Fibroblast of the aortic adventitia (primary cell): ENCODE results near the gene FRMD4B. TPM values are rescaled to one million over a fixed set of nuclear protein-coding genes. Genes with fewer than 3 reads are reported as not detected.

ENCODE experiments used
- DNase-seq: peaks from one replicate; pipeline ENCODE4 v3.0.0-alpha.2; 2010; ENCODE audit warnings: low read depth
- H3K4me3 ChIP-seq: 2 replicates; pipeline ENCODE4 v1.5.1; 2011; ENCODE audit warnings: low read depth, mild to moderate bottlenecking, control low read depth, low read length, moderate library complexity
- total RNA-seq: library from RNA; depleted of rRNA; stranded (reverse); fragments of >200 nt; gene quantifications from 2 replicates; pipeline ENCODE4 v1.2.3, GENCODE V29; 2012; ENCODE audit warnings: low replicate concordance
- TF ChIP-seq, protein P1 (sequence below): IDR thresholded peaks from 2 replicates; pipeline ENCODE4 v1.5.1; 2011; ENCODE audit warnings: mild to moderate bottlenecking, low read length, control low read depth, inconsistent platforms; ENCODE audit not compliant: insufficient read depth

FRMD4B gene
- total RNA-seq, 1 donor, result 0.81 TPM

DNA sequence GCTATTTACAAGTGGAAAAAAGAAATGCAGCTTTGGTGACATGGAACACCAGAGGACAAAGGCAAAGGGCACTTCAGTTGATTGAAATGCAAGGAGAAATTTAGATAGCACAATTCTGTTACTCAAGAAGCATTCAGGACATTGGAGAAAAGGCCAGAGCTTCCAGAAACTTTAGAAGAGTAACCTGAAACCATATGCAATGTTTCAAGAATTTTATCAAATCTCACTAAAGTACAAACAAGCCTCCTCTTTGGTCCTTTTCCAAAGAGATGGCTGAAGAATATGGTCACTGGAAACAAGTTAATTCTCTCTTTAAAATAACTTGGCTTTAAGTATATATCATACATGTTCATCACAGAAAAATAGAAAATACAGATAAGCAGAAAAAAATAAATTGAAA is 248.9 kb downstream of the FRMD4B start:
- no peak for DNase-seq
- TF ChIP-seq, protein P1, sequence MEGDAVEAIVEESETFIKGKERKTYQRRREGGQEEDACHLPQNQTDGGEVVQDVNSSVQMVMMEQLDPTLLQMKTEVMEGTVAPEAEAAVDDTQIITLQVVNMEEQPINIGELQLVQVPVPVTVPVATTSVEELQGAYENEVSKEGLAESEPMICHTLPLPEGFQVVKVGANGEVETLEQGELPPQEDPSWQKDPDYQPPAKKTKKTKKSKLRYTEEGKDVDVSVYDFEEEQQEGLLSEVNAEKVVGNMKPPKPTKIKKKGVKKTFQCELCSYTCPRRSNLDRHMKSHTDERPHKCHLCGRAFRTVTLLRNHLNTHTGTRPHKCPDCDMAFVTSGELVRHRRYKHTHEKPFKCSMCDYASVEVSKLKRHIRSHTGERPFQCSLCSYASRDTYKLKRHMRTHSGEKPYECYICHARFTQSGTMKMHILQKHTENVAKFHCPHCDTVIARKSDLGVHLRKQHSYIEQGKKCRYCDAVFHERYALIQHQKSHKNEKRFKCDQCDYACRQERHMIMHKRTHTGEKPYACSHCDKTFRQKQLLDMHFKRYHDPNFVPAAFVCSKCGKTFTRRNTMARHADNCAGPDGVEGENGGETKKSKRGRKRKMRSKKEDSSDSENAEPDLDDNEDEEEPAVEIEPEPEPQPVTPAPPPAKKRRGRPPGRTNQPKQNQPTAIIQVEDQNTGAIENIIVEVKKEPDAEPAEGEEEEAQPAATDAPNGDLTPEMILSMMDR, result no peak
- no peak overlapping the region for H3K4me3 ChIP-seq

GRCh38 chr3:69130689-69131088 is 255.2 kb downstream of the FRMD4B start:
- TF ChIP-seq, protein P1, result no peak
- no peak overlapping the region for H3K4me3 ChIP-seq
- no peak for DNase-seq

DNA sequence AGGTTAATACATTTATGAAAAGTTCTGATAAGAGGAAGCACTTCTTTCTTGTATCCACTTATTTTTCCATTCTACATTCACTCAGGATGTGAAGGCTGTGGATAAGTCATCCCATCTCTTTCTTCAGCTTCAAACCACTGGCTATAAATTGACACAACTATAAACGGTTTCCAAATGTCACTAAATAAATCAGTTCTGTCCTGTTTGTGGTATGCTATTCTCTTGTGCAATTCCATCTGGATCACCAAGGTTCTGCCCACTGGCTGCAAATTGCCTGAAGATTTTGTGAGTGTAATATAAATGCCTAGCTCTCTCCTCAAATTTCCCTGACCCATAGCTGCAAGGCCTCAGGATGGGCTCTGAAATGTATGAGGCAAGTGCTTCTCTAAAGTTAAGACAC is 256.4 kb downstream of the FRMD4B start:
- TF ChIP-seq, protein P1, result no peak
- H3K4me3 ChIP-seq, result no peak overlapping the region
- no peak for DNase-seq

DNA sequence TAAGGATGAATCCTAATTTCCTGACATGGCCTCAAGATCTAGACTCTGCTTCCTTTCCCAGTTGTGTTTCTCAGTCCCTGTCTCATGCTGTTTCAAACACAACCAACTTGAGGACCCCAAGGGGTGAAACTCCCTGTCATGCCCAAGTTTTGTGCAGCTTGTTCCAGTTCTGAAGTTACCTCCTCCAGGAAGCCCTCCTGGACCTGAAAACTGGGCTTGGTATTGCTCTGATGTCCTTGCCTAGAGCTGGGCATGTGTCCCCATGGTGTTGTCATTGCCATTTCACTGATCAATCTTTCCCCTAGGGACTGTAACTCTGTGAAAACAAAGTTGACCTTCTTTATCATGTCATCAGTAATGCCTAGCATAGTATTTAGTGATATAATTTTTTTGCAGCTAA is 257.4 kb downstream of the FRMD4B start:
- DNase-seq, result no peak
- TF ChIP-seq, protein P1, result no peak
- no peak overlapping the region for H3K4me3 ChIP-seq

DNA sequence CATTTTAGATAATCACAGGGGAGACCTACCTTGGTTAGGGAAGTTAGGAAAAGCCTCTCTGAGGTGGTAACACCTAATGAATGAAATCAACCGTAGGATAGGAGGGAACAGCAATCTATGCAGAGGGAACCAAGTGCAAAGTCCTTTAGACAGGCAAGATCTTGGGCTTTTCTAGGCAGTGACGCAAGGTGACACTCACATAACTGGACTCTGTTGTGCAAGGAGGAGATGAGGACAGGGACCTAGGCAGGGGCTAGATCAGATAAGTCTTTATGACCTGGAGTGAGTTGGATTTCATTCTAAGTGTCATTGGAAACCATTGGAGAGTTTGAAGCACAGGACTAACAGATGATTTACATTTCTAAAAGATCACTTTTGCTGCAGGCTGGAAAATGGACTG is 258.9 kb downstream of the FRMD4B start:
- DNase-seq, result no peak
- no peak overlapping the region for H3K4me3 ChIP-seq

GRCh38 chr3:69126216-69126615 is 259.7 kb downstream of the FRMD4B start:
- no peak overlapping the region for H3K4me3 ChIP-seq
- no peak for DNase-seq
- TF ChIP-seq, protein P1, result no peak

More for the DNA sequence above, 258.9 kb downstream of the FRMD4B start:
- TF ChIP-seq, protein P1, result no peak

GRCh38 chr3:69122403-69122802 is 263.5 kb downstream of the FRMD4B start, which contains the start of gene LMOD3:
Gene LMOD3, minus strand, starts transcription at chr3:69122595. Its CDS starts 209 bp downstream, at chr3:69122386.
- H3K4me3 ChIP-seq, result no peak within 1 kb of the TSS
- no peak for DNase-seq
- TF ChIP-seq, protein P1, result no peak
